Stimulated activated memory B cell treated with anti-CD40 and anti-IgM and Interleukin-4, amounts not matched to agents 10 μg/mL and 1 μg/mL and 100 μg/mL, for 72 hours (primary cell): ENCODE measurements around the gene HSF4.

ENCODE experiments used
- ATAC-seq: fragments of 150-1000 bp; cut with Tn5 transposase; 2 replicates; pipeline ENCODE4 v1.10.0; 2021
- H3K27ac Mint-ChIP-seq: one replicate; pipeline ENCODE4 v1.8.0; 2022; ENCODE audit warnings: mild to moderate bottlenecking, mixed read lengths
- H3K27me3 Mint-ChIP-seq: one replicate; pipeline ENCODE4 v1.8.0; 2022; ENCODE audit warnings: mixed read lengths
- H3K36me3 Mint-ChIP-seq: one replicate; pipeline ENCODE4 v1.8.0; 2022; ENCODE audit warnings: mixed read lengths
- H3K4me1 Mint-ChIP-seq: one replicate; pipeline ENCODE4 v1.8.0; 2022; ENCODE audit warnings: mixed read lengths
- H3K4me3 Mint-ChIP-seq: one replicate; pipeline ENCODE4 v1.8.0; 2022; ENCODE audit warnings: mild to moderate bottlenecking, moderate library complexity, mixed read lengths
- H3K9me3 Mint-ChIP-seq: one replicate; pipeline ENCODE4 v1.8.0; 2022; ENCODE audit warnings: mixed read lengths

The HSF4 gene

DNA sequence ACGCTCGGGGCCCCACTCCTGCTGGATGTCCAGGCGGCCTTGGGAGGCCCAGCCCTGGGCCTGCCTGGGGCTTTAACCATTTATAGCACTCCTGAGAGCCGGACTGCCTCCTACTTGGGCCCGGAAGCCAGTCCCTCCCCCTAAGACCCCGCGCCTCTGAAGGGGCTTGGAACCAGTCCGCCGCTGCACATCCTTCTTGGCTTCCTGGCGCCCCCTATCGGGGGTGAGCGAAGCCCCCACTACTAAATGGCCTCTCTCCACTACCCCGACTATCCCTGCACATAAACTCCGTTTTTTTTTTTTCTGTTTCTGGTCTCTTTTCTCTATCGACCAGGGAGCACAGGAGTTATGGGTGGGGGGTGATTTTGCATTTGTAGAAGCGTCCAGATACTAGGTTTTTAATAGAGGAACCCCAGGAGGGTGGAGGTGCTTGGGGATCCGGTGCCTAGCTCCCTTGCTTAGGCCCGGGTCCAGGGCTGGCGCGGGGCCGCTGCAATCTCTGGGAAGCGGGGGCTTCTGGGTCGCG, 5.2 kb downstream of the HSF4 start:
- H3K4me1 Mint-ChIP-seq: peaks cover 51% of the 10 kb centered on the region
- H3K9me3 Mint-ChIP-seq: no peaks in the 10 kb centered on the region
- no peak for ATAC-seq
- H3K27ac Mint-ChIP-seq: no peak overlapping the region
- peaks cover 95% of the 10 kb centered on the region for H3K27me3 Mint-ChIP-seq
- no peaks in the 10 kb centered on the region for H3K36me3 Mint-ChIP-seq
- peak overlapping the region; percentile 76 for H3K4me3 Mint-ChIP-seq

DNA sequence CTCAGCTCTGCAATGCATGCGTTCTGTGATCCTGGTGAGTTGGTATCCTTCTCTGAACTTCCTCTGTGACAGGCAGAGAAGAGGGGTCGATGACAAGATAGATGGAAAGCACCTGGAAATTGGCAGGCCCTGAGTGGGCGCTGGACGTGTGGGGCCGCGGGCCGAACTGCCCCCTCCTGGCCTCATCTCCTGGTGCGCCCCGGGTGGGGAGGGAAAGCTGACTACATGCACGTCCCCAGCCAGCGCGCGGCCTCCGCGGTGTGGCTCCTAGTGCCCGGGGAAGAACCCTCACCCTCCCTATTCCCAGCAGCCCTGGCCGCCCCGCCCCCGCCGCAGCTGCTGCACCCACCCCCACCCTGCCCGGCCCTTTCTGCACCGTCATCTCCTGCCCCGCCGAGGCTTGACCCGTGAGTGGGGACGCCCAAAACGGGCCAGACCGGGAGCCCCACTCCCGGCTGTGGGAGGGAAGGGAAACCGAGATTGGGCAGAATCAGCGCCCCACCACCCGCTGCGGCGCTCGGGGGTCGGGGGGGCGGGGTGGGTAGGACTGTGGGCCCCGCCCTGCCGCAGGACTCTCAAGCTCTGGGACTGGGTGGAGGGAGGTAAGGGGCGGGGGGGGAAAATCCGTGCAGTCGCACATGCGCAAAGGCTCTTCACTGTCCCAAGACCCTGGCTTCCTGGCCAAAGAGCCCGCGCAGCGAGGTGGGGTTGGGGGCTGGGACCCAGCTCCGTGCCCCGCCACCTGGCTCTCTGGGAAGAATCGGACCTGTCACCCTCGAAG, 5.8 kb downstream of the HSF4 start, which contains the start of gene NOL3:
TSS of gene NOL3 (plus strand) at position 371 of the 781 bp plus-strand sequence.
- peaks cover 88% of the 10 kb centered on the region for H3K27me3 Mint-ChIP-seq

DNA sequence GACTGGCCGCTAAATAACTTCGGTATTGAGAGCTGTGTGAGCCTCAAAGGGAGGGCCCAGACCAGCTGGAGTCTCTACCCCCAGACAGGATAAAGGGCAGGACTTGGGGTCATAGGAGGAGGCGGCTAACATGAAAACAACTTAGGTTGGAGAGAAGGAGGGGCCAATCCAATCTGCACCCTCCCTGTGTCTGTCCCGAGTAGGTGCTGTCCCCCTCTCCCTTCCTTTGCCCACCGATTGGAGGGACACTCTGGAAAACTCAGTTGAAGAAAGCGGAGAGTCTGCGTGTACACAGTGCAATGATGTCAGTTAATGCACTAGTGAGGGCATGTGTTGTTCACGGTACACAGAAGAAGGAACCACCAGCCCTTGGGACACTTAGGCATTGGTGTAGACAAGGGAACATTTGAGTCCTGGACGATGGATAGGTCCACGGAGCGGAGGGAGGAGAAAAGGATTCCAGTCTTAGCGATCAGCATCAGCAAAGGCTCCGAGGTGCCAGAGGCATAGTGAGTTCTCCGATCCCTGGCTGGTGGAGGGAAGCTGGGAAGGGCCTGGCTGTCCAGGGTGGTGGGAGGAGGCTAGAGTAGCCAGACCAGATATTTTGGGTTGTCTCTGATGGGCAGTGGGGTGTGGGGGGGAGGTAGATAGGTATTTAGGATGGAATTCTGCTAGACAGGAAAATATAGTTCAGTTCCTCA, 6.6 kb downstream of the HSF4 start:
- Mint-ChIP-seq H3K9me3 (no peaks in the 10 kb centered on the region), H3K4me3 (peak overlapping the region; percentile 48), H3K27ac (no peak overlapping the region), H3K4me1 (peaks cover 41% of the 10 kb centered on the region), H3K27me3 (peaks cover 88% of the 10 kb centered on the region), H3K36me3 (no peaks in the 10 kb centered on the region)
- ATAC-seq: no peak

More for the DNA sequence above, 5.8 kb downstream of the HSF4 start, which contains the start of gene NOL3:
- Mint-ChIP-seq H3K4me3 (peak within 1 kb of the TSS; percentile 76), H3K9me3 (no peaks in the 10 kb centered on the region), H3K27ac (no peak within 1 kb of the TSS), H3K36me3 (no peaks in the 10 kb centered on the region), H3K4me1 (peaks cover 45% of the 10 kb centered on the region)
- peak; percentile 26 for ATAC-seq

DNA sequence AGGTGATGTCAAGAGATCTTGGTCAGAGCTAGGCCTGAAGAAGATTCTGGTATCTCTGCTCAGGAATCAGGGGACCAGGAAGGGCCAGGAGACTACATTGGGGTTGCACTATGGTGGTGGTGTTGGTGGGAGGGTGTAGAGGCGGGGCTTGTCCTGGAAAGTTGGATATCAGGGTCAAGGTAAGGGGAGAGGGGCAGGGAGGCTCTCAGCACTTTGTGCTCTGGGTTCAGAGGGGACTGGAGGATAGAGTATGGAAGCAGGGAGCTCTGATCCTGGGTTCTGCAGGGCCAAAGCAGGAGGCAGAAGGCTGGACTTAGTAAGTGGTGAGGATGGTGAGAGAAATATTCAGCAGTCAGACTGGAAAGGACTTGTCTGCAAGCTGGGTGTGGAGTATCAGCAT, 8.8 kb downstream of the HSF4 start:
- Mint-ChIP-seq H3K36me3 (no peaks in the 10 kb centered on the region), H3K27me3 (peaks cover 87% of the 10 kb centered on the region), H3K9me3 (no peaks in the 10 kb centered on the region)

DNA sequence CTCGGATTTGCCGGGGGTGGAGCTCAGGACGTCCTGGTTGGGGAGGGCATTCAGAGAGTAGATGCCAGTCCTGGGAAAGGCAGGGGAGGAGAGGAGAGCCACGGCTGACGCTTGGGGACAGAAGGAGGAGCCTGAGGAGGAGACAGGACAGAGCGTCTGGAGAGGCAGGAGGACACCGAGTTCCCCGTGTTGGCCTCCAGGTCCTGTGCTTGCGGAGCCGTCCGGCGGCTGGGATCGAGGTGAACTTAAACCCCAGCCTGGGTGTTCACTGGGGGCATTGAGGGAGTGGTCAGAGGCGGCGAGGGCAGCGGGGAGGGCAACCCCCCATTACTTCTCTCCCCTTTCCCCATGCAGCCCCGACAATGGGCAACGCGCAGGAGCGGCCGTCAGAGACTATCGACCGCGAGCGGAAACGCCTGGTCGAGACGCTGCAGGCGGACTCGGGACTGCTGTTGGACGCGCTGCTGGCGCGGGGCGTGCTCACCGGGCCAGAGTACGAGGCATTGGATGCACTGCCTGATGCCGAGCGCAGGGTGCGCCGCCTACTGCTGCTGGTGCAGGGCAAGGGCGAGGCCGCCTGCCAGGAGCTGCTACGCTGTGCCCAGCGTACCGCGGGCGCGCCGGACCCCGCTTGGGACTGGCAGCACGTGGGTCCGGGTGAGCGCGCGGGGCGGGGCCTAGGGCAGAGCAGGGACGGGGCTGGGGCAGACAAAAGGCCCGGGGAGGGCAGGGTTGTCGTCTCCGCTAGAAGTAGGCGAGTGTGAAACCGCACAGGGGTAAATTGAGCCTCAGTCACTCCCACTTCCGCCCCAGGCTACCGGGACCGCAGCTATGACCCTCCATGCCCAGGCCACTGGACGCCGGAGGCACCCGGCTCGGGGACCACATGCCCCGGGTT, 9.5 kb downstream of the HSF4 start:
- no peaks in the 10 kb centered on the region for H3K9me3 Mint-ChIP-seq
- peak; percentile 76 for ATAC-seq
- peaks cover 87% of the 10 kb centered on the region for H3K27me3 Mint-ChIP-seq
- peak overlapping the region; percentile 65 for H3K27ac Mint-ChIP-seq
- H3K4me3 Mint-ChIP-seq: peak overlapping the region; percentile 79
- peaks cover 38% of the 10 kb centered on the region for H3K4me1 Mint-ChIP-seq
- no peaks in the 10 kb centered on the region for H3K36me3 Mint-ChIP-seq

More for the DNA sequence above, 8.8 kb downstream of the HSF4 start:
- ATAC-seq: no peak
- Mint-ChIP-seq H3K4me1 (peaks cover 37% of the 10 kb centered on the region), H3K4me3 (peak overlapping the region; percentile 79), H3K27ac (peak overlapping the region; percentile 65)

DNA sequence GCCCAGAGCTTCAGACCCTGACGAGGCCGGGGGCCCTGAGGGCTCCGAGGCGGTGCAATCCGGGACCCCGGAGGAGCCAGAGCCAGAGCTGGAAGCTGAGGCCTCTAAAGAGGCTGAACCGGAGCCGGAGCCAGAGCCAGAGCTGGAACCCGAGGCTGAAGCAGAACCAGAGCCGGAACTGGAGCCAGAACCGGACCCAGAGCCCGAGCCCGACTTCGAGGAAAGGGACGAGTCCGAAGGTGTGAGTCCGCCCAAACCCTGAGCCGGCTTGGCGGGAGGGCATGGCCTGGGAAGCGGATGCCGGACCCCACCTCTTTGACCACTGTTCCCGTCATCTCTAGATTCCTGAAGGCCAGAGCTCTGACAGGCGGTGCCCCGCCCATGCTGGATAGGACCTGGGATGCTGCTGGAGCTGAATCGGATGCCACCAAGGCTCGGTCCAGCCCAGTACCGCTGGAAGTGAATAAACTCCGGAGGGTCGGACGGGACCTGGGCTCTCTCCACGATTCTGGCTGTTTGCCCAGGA, 10.2 kb downstream of the HSF4 start:
- Mint-ChIP-seq H3K4me3 (no peak overlapping the region), H3K4me1 (peaks cover 34% of the 10 kb centered on the region), H3K27me3 (peaks cover 84% of the 10 kb centered on the region)

DNA sequence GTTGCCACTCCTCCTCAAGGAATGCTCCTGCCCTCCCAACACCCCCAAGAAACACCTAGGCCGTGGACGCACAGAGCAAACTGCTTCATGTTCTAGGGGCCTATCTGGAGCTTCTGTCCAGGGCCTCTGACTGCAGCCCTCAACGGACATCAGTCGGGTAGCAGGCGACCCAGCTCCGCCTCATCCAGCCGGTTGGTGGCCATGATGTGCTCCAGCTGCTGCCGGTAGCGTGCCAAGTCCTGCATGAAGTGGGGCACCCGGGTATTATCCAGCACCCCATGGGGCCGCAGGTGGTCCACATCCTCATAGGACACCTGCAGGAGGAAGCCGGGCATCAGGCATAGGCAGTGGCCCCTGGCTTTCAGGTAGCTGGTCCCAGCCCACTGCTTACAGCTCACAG, 12.1 kb downstream of the HSF4 start:
- ATAC-seq: no peak
- peaks cover 66% of the 10 kb centered on the region for H3K27me3 Mint-ChIP-seq
- no peaks in the 10 kb centered on the region for H3K36me3 Mint-ChIP-seq
- H3K27ac Mint-ChIP-seq: no peak overlapping the region
- H3K4me1 Mint-ChIP-seq: peaks cover 29% of the 10 kb centered on the region
- H3K9me3 Mint-ChIP-seq: no peaks in the 10 kb centered on the region
- no peak overlapping the region for H3K4me3 Mint-ChIP-seq

More for the DNA sequence above, 10.2 kb downstream of the HSF4 start:
- Mint-ChIP-seq H3K27ac (no peak overlapping the region), H3K9me3 (no peaks in the 10 kb centered on the region), H3K36me3 (no peaks in the 10 kb centered on the region)
- ATAC-seq: no peak

DNA sequence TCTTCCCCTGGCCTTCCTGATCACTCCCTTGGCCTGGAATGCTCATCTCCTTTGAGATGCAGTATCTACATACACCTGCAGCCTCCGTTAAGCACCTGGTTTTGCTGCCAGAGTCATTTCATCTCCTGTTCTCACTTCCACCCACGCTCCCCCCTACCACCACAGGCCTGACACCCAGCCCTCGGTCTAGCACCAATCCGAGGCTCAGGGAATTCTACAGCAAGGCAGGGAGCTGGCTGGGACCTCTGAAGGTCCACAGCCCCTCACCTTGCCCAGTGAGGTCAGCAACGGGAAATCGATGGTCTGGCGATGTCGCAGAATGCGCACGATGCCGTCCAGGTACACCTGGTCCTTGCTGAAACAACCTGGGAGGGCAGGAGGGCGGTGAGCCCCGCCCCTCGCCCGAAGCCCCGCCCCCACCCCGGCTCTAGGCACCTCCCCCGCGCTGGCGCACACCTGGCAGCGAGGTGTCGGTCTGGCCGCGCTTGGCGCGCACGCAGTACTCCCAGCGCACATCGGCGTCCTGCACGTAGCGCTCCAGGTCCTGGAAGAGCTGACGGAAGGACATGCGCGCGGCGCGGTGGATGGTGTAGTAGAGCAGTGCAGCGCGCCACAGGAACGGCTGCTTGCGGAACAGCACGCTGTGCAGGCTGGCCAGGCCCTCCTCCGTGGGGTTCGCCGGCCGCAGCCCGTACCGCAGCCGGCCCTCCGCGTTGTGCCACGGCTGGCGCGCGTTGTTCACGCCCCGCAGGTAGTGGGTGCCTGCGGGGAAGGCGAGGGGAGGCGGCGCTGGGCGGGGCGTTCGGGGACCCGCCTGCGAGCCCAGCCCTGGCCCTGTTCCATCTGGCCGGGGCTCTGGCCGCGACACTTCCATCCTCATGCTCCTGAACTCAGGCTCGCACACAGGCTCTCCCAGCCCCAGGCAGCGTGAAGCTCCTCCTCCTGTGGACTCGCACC, 13.5 kb downstream of the HSF4 start:
- Mint-ChIP-seq H3K27me3 (peaks cover 53% of the 10 kb centered on the region), H3K36me3 (no peaks in the 10 kb centered on the region), H3K9me3 (no peaks in the 10 kb centered on the region), H3K27ac (no peak overlapping the region), H3K4me3 (peak overlapping the region; percentile 63), H3K4me1 (peaks cover 28% of the 10 kb centered on the region)
- peak; percentile 56 for ATAC-seq

DNA sequence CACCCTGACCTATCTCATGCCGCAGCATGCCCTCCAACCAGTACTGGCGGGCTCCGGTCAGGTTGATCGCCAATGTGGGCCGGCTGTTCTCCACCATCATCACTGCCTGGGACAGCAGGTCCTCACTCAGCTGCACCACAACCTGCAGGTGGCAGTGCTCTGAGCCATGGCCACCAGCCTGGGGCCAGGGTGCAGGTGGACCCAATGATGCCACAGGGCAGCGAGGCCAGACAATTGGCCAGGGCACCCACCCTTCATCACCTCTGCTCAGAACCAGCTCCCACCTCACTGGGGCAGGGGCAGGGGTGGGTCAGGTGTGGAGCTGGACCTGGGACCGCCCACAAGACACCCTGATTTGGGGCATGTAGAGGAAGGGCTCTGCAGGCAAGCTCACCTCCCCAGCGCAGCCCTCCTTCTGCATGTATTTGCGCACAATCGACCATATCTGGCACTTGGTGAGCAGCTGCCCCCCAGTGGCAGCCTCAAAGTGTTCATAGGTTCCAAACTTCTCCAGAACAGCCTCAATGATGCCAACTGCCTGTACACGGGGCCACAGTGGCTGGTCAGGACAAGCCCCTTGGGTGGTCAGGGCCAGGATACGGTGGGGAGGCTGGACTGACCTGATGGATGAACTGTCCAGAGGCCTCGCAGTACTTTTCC, 15.0 kb downstream of the HSF4 start:
- no peak for ATAC-seq
- no peaks in the 10 kb centered on the region for H3K36me3 Mint-ChIP-seq
- no peak overlapping the region for H3K4me3 Mint-ChIP-seq
- peaks cover 40% of the 10 kb centered on the region for H3K27me3 Mint-ChIP-seq
- no peaks in the 10 kb centered on the region for H3K9me3 Mint-ChIP-seq
- H3K27ac Mint-ChIP-seq: no peak overlapping the region
- peaks cover 14% of the 10 kb centered on the region for H3K4me1 Mint-ChIP-seq

DNA sequence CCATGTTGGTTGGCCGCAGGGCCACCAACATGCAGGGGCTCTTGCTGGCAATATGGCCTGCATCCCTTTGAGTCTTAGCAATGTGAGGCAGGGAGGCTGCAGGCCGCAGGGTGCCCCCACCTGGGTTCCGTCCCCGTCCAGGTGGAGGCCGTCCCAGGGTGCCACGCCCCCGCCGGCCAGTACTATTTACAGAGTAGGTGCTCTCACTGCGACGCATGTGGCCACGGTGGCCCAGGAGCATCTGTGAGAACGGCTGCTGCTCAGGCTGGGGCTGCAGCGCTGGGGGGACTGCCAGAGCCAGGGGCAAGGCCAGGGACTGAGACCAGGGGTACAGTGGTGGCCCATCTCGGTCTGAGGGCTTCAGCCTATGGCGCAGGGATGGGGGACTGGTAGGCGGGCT, 15.6 kb downstream of the HSF4 start:
- Mint-ChIP-seq H3K36me3 (no peaks in the 10 kb centered on the region), H3K9me3 (no peaks in the 10 kb centered on the region), H3K4me1 (peaks cover 20% of the 10 kb centered on the region), H3K27ac (no peak overlapping the region), H3K4me3 (no peak overlapping the region), H3K27me3 (peaks cover 43% of the 10 kb centered on the region)
- no peak for ATAC-seq

DNA sequence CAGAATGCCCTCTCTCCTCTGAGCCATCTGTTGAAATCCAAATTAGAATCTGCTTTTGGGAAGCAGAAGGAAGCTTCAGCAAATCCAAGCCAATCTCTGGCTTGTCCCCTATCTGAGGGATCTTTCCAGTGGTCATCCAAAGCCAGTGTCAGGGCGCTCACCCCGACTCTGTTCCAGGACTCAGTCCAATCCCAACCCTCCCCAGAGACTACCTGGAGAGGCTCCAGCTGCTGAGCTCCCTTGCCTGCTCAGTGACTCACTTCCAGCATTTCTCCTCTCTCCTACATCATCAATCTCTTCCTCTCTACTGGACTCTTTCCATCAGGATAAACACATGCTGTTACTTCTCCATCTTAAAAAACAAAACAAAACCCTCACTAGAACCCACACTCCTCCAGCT, 16.8 kb downstream of the HSF4 start:
- Mint-ChIP-seq H3K27me3 (peaks cover 39% of the 10 kb centered on the region), H3K9me3 (no peaks in the 10 kb centered on the region), H3K4me1 (peaks cover 26% of the 10 kb centered on the region), H3K36me3 (no peaks in the 10 kb centered on the region), H3K27ac (no peak overlapping the region), H3K4me3 (no peak overlapping the region)
- no peak for ATAC-seq

DNA sequence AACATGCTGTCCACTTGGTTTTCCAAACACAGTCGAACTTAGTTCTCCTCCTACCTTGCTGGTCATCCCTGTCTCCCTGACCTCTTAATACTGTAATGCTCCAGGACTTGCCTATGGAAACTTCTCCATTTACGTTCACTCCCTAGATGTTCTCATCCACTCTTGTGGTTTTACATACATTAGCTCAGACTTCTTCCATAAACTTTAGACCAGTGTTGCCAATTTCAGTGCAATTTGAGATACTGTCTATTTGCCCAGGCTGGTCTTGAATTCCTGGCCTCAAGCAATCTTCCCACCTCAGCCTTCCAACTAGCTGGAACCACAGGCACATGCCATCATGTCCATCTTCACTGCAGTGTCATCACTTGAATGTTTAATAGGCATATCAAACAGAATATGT, 17.7 kb downstream of the HSF4 start:
- ATAC-seq: no peak
- no peak overlapping the region for H3K4me3 Mint-ChIP-seq
- H3K27me3 Mint-ChIP-seq: peaks cover 38% of the 10 kb centered on the region
- peaks cover 25% of the 10 kb centered on the region for H3K4me1 Mint-ChIP-seq
- H3K27ac Mint-ChIP-seq: no peak overlapping the region
- H3K36me3 Mint-ChIP-seq: no peaks in the 10 kb centered on the region
- no peaks in the 10 kb centered on the region for H3K9me3 Mint-ChIP-seq

DNA sequence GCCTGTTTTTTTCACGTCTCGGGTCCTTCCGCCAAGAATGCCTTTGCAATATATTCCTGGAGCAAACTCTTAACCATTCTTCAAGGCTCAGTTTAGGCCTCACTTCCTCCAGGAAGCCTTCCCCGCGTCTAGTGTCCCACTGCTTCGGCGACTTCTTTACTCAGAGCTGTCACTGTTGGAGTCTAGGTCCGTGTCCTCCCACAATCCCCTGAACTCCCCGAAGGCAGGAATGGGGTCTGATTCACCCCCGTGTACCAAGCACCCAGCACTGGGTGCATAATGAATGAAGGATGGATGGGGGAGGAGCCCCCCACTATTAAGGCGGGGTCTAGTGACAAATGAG, 18.7 kb downstream of the HSF4 start:
- Mint-ChIP-seq H3K27me3 (peaks cover 38% of the 10 kb centered on the region), H3K36me3 (no peaks in the 10 kb centered on the region), H3K4me1 (peaks cover 17% of the 10 kb centered on the region), H3K9me3 (no peaks in the 10 kb centered on the region), H3K4me3 (no peak overlapping the region), H3K27ac (no peak overlapping the region)
- ATAC-seq: no peak
